Embryonic facial prominence (tissue), 1 donor: ENCODE results near the gene PARD3B.

Experiments used
- DNase-seq: peaks from one replicate; pipeline ENCODE4 v3.0.0-alpha.2; 2016; ENCODE audit errors: extremely low spot score

Gene PARD3B

DNA sequence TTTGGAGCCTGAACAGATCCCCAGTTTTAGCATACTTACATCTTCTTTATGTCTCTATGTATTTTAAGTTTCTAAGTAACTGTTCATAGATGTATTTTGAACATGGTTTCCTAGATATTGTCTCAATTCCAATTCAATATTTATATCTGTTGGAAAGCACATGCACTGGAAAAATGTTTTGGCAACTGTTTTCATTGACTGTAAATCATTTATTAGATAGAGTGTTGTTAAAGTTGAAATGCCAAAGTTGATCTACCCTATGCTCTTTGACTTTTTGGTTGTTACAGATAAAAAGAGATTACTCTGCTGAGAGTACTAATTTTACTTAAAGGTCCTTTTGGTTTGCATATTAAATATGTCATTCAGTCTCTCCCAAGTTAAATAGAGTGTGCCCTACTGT lies 792.0 kb downstream of the PARD3B start:
- no peak for DNase-seq

DNA sequence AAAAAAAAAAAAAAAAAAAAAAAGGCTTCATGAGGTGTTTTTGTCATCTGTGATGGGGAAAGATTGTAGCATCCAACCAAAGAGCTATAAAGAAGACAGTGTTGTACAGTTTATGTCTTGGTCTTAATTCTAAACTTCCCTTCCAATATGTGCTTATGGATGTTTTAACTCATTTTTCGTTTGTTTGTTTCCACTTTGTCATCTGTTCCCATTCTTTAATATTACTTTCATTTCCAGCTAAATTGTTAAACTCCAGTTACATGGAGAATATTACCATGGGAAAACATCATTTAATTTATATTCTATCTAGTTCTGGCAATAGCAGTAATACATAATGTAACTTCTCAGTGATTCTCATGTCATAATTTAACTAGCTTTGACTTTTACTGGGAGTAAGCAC lies 792.9 kb downstream of the PARD3B start:
- no peak for DNase-seq

DNA sequence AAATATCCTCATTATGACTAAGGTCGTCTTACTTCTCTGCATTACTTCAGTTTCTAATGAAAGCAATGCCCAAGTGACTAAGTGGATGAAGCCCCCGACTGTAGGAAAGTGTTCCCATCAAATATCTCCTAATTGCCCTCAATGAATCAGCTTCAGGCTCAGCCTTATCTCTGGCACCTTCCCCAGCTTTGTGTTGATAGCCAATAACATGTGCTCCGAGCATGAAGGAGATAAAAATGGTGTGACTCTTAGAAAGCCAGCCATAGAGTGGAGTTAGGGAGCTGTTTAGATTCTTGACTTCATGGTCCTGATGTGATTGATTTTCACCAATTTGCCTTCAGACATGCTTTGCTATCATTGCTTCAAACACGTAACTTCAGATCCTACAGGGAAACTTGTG lies 797.8 kb downstream of the PARD3B start:
- no peak for DNase-seq

DNA sequence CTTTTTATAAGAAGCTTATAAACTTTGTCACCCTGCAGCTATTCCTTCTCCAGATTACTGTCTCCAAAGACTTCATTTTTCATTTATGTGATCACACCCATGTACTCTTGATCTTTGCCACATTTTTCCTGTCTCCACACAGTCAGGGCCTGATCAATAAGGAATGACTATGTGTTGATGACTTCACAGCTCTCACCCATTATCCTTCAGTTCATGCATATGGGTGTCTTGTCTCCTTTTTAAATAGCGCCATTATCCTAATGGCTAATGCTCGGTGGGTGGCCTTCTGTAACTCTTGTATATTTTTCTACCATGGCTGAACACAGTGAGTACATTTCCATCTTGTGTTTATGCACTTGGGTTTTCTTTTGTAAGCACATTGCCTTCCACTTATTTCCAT lies 801.4 kb downstream of the PARD3B start:
- no peak for DNase-seq

DNA sequence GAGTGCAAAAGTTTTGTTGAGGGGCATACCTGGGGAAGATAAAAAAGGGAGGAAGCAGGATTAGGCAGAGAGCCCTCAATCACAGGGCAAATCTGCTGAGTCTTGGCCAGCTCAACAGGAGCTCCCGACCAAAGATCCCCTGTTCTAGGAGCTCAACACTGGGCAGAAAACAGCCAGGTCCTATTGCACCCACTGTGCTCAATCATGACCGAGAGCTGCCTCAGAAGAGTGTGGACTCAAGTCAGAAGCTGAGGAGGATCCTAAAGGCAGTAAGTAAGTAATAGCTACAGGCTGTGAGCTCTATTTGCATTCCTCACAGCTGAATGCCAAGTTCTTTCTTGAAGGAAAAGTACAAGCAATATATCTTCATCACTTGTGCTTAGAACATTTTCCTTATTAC lies 802.6 kb downstream of the PARD3B start:
- no peak for DNase-seq

DNA sequence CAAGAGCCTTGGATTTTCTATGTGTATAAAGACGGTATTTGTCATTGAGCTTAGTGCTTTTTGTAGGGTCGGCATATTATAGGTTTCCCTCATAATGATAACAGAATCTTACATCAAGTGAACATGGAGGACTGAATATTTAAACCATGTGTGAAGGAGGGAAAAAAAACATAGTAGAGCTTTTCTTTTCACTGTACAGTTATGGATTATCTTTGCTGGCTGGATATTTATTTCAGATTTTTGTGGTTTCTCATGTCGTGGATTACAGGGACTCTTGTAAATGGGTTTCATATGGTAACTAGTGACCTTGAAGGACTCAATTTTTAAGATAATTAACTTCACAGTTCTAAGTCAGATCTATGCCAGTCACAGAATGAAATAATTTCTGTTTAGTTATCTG lies 806.8 kb downstream of the PARD3B start:
- no peak for DNase-seq

DNA sequence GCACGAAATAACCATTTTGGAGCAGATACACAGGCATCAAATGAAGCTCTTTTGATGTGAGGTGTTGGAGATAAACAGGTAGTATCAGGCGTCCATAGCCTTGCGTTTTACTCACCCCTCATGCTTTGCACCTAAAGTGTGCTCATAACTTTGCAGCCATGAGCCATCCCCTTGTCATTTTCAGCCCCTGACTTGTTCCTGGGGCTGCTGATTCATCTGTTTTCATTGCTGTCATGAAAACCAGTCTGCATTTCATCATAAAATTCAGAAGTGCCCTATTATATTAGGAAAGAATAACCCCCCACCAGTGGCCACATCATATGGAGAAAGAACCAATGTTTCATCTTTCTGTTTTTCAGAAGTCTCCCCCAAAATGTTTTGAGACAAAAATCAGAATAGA lies 807.3 kb downstream of the PARD3B start:
- DNase-seq: no peak

DNA sequence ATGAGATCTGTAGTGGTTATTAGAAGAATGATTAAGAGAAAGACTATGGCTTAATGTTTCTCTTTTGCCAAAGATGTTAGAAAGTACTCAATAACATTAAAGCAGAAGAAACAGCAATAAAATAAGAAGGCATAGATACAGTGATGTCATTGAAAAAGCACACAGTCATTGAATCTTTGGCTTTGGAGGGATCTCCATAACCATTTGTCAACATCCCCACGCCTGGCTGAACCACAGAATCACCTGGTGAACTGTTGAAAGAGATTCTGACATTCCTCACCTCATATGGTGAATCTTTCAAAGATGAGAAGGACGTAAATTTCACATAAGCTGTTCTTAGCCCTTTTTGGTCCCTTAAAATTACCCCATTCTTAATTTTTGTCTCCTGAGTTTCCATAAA lies 812.5 kb downstream of the PARD3B start:
- DNase-seq: no peak

DNA sequence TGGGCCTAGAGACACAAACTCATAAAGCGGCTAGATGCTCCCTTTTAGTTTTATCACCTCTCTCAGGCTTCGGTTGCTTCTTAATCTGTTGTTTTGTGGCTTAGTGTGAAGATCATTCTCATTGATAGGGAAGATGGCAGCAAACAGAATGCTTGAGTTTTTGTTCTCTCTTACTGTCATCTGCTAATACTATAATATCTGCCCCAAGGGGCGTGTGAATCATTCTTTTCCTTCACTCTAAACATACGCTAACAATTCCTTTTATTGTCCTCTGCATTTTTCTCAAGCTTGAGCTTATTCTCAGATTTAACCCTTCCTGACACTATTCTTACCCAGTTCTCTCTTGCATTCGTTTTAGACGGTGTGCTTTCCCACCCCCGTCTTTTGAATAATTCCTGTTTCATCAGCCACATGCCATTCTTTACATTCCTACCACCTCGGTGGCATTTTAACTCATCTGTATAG lies 813.1 kb downstream of the PARD3B start:
- no peak for DNase-seq

DNA sequence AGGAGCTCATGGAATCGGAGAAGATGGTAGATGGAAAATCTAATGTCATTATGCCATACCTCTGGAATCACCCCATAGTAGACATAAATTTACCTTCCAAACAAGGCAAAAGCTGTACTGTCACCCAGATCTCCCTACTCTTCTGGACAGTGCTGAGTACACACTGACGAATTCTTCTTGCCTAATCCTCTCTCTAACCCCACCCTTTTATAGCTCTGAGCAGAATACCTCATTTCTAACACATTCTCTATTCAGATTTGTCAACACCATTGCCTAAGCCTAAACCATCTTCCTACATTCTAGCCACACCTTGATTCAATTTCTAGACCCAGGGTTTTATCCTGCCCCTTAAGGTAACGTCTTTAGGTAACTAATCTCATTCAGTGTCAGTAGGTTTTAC lies 816.0 kb downstream of the PARD3B start:
- no peak for DNase-seq

DNA sequence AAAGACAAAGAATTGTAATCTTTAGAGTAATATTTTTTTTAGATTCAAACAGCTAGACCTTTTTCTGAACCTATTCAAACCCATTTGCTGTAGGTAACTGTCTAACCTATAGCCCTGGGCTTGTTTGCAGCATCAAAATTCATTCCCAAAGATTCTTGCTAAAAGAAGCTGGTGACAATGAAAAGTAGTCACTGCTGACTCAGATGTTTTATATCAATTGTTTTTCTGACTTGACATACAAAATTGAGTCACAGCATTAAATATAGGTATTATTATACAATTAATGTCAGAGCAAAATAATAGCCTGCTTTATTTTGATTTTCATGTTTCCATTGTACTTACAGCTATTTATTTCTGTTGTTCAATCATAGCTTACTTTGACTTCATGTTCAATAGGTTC lies 816.7 kb downstream of the PARD3B start:
- DNase-seq: no peak

DNA sequence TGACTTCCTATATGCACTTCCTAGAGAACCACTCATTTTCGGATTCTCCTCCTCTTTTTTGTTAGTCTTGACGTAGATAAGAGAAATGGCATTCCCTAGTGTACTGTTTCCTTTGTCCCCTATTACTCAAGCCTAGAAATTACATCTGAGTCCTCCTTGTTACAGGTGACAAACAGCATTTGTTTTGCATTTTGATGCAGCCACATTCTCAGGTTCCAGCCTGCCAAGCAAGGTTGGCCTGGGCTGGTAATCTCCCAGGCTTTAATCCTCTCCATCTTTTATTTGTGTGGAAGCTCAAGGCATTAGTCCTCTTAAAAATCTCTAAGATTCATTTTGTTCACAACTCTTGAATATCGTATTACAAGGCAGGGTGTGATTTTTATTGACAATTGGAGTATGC lies 819.0 kb downstream of the PARD3B start:
- DNase-seq: no peak

DNA sequence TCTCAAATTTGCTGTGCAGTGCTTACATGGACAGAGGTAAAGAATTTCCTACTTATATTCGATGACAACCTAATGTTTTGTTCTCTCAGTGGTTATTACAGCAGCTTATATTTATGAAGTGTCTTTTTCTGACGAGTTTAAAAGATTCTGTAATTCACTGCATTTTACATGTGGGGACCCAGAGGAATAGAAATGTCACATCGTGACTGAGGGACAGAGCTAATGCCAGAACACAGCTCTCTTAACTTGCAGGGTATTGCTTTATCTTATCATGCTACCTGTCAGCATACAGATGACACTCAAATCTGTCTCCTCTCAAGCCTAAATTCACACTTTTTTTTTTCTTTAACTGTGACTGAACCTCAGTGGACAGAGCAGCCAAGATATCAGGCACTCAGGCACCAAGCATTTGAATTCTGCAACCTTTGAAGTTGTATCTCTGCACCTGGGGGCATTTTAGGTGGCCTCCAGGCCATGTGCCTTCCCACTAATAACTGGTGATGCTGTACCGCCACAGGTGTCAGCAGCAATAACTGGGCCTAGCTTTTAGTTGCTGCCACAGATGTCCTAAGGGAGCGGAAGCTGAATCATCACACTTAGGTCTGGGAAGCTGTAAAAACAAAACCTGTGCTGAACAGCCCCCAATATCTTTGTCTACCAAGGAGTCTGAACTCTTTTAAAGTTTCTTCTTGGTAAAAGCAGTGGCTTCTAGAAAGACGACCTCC lies 821.2 kb downstream of the PARD3B start:
- no peak for DNase-seq

DNA sequence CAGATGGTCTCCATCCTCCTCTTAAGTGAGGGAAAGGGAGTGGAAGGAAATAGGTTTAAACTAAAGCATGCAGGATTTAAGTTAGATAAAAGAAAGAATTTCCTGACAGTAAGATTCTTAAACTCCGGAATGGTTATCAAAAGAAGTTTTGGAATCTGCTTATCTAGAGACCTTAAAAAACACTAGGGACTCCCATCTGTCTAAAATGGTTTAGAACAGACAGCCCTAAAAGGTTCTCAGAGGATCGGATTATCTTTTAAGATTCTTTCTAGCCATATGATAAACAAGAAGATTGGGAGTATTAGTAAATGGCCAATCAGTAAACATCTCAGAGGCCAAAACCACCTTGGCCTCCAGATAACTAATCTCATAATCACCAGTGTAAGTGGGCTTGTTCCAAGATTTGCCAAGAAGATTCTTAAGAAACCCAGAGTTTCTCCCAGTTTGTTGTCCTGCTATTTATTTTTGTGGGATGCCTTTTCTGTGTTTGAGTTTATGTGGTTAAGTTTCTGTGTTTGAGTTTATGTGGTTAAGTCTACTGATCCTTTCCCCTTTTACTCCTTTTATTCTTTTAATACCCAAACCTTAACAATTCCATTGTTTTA lies 822.2 kb downstream of the PARD3B start:
- no peak for DNase-seq

DNA sequence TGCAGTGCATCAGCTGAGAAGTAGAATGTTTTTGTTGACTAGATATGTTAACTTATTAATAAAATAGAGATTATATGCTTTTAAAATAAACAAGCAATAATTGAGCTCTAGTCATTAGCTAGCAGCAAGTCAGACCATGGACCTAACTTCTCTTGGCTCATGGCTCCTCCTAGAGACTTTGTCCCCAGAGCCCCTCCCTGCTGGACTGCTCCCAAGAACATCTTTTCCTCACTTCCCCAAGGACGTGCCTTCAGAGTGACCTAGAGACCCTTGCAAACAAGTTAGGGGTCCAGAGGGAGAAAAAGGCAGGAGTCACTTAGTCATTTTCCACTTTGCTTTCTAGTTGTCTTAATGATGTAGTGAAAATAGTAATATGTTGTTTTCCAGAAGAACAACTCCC lies 824.5 kb downstream of the PARD3B start:
- no peak for DNase-seq

DNA sequence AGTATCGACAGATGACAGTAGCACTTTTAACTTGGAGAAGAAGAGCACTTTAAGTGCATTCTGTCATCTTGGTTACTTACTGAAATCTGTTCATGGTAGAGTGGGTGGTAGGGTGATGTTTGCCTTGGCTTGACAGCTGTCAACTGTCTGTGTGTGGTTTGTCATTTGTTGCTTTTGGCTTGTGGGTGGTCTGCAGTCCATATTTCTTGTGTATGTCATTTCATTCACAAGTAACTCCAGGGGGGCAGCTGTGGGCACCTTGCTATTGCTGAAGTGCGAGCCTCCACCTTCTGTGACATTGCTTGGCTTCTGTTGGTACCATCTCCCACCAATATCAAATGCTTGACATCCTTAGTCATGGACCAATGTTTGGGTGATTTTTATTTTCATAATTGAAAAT lies 825.5 kb downstream of the PARD3B start:
- DNase-seq: no peak

DNA sequence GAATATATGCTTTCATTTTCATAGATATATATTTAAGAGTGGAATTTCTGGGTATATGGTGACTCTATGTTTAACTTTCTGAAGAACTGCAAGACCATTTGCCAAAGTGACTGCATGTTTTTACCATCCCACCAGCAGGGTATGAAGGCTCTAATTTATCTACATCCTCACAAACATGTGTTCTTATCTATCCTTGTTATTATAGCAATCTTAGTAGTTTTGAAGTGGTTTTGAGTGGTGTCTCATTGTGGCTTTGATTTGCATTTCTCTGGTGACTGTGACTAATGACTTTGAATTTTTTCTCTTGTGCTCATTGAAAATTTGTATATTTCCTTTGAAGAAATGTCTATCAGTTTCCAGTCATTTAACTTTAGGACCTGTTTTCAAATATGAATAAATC lies 826.9 kb downstream of the PARD3B start:
- no peak for DNase-seq

DNA sequence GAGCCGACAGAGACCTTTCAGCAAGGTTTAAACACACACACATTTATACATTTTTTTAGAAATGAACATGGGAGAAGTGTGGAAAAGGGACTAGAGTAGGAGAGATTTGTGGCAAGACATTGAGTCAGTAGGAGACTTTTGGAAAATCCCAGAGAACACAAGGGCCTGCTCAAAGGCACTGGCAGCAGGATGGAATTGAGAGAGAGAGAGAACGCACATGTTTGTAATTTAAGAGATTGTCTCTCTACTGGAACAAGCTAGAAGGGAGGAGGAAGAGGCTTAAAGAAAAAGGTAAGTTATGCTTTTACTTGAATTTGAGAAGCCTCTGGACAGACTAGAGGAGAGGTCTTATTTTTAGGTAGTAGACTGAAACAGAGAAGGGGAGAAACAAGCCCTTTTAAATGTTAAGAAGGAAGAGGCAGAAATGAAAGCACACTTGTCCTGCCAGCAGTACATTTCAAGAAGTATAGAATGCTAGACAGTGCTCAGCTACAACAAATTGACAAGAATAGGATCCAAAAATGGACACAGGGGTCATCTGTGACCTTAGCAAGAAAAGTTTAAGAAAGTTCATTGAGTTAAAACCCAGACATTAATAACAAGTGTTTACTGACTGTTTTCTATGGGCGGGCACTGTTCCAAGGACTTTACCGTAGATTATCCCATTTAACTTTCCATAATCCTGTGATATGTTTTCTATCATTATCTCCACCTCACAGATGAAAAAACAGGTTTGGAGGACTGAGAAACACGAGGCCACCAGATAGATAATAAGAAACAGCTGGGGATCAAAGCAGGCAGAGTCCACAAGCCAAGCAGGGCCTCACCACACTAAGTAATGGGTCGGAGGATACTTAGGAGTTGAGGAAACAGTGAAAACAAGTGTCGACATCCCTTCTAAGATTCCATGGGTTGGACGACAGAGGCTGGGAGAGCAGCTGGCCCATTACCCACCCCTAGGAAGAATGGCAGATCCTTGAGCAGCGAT lies 830.5 kb downstream of the PARD3B start:
- no peak for DNase-seq

DNA sequence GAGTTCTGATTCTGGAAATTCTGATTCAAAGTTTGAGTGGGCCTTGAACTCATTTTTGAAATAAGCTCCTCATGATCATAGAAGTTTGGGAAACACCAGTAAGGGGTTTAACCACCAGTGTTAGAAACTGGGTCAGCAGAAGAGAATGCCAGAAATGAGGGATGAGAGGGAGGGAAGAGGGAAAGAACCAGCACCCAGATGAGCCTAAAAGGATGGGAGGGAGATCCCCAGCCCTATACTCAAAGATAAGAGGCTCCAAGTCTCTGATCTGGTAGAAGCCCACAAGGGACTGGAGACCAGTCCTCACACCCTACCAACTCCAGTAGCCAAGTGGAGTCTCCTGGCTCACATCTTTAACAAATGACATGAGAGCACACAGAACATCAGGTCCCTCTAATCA lies 832.0 kb downstream of the PARD3B start:
- no peak for DNase-seq

DNA sequence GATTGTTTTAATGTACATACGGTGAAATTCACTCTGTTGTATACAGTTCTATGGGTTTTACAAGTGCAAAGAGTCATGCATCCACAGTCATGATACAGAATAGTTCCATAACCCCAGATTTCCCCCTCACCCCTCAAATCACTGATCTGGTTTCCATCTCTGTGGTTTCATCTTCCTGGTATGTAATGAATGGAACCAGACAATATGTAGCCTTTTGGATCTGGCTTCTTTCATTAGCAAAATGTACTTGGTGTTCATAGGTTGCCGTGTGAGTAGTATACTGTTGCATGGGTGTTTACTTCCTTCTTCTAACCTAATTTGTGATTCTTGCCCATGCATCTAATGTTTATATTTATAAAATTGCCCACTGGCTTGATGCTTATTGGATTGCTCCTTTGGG lies 838.3 kb downstream of the PARD3B start:
- DNase-seq: no peak

DNA sequence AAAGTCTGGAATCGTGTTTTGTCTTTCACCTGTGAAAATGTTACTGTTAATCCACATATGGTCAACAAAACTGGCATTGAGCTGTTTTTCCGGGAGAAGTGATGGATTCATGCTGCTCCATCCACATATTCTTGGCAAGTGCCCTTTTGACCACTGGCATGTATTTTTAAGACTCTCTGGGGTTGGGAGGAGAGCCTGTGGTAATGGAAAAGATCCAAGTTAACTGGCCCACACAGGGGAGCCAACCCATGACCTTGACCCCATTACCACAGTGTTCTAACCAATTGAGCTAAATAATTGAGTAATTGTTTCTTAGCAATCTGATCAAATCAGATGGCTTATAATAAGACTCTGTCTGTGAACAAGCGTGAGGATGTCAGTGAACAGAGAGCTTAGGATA lies 840.8 kb downstream of the PARD3B start:
- no peak for DNase-seq

DNA sequence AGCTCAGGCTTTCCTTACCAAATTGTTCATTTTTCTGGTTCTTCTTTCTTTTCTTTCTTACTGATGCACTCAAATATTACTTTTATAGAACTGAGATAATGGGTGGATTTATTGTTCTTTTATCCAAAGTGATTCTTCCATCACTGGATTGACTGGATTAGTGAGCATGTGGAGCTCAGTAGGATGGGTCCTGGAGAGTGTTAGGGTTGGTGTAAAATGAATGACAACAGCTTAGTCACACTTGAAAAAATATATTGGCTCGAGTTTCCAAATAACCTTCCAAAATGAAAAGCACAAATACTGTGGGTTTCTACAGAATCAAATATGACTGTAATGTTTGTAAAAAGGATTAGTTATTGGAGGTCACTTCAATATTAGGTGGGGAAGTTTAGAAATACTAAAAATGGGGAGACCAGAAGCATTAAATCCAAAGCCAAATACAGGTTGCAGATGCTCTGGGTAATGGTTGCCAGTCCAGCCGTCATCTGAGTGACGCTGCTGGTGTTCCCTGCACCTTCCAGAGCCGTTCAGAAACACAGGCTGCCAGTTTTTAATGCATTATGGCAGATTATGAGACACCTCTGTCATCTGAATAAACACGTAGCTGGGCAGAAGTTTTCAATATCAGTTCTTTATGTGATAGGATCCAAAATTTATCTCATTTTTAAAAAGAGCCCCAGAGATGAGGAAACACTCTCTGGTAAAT lies 842.2 kb downstream of the PARD3B start:
- no peak for DNase-seq
